ENCODE results near the gene WDR33.

- TF ChIP-seq REST (tag by site-specific recombination; IDR thresholded peaks at IDR 0.05) (no peak), SP2 (tag by site-specific recombination; IDR thresholded peaks at IDR 0.05) (no peak)
These were observed 46.4 kb upstream of the WDR33 start for GRCh38 chr2:127857265-127857808.

Data from HEK293 (cell line).